Colon (tissue), 2 donors: ENCODE measurements around the gene HERPUD1.
"Not testable (repeated sequence)": the region's sequence is repeated elsewhere in the genome, so short reads cannot be mapped to it uniquely, and the experiment has no call there.

ENCODE experiments used
- FAIRE-seq: peaks from 2 replicates; lab custom pipeline; 2012; peaks lifted over from hg19 to GRCh38; lab: Jason Lieb, UNC
- donor health status: control.
- donor health status: control.

The HERPUD1 gene

GRCh38 chr16:56911771-56912571, 20.0 kb upstream of the HERPUD1 start:
- no peak for FAIRE-seq

GRCh38 chr16:56912746-56913708, 18.9 kb upstream of the HERPUD1 start:
- no peak for FAIRE-seq

DNA sequence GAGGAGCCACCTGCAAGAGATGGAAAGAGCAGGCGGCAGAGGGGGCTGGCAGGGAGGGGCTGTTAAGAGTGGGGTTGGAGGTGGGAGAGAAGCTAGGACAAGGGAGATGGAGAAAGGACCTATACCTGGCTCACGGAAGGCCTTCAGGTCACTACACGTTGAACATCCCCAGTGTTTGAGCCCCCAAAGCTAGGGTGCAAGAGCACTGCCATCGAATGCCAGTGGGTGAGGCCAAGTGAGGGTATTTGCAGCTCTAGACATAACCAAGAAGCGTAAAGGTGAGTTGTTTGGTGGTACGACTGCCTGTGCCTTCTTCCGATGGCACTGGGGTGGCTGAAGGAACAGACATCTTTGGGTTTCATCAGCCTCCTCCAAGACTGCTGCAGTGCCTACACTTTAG, 17.0 kb upstream of the HERPUD1 start:
- no peak for FAIRE-seq

DNA sequence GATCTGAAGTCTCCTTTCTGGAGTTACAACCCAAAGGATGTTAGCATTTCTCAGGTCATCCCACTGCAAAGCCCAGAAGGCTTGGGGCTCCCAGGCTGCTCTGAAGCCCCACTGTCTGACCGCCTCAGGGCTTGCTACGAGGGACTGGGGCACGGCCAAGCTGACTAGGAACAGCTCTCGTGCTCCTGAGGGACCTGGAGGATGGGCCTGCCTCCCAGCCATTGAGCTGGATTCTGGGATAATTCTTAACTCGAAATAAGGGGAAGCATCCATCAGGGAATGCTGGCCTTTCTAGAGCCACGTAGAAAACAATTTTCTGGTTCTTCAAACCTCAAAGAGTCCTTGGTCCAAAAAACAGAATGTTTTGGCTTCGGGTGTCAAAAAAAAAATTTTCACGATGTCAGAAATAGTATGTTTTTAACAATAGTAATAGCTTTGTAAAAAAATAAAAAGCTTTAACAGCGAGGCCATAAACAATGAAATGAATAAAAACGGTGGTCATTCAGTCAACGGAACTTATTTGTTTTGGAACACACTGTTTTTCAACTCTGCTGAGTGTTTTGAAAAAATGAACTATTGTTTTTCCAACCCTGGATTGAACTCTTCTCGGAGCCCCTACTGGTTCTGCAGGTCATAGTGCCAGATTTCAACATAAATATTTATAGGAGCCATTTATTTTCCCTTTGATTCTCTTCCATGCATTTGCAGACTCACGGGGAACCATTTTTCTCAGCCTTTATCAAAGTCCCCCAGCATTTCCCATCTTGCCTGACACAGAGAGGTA, 16.4 kb upstream of the HERPUD1 start:
- no peak for FAIRE-seq

DNA sequence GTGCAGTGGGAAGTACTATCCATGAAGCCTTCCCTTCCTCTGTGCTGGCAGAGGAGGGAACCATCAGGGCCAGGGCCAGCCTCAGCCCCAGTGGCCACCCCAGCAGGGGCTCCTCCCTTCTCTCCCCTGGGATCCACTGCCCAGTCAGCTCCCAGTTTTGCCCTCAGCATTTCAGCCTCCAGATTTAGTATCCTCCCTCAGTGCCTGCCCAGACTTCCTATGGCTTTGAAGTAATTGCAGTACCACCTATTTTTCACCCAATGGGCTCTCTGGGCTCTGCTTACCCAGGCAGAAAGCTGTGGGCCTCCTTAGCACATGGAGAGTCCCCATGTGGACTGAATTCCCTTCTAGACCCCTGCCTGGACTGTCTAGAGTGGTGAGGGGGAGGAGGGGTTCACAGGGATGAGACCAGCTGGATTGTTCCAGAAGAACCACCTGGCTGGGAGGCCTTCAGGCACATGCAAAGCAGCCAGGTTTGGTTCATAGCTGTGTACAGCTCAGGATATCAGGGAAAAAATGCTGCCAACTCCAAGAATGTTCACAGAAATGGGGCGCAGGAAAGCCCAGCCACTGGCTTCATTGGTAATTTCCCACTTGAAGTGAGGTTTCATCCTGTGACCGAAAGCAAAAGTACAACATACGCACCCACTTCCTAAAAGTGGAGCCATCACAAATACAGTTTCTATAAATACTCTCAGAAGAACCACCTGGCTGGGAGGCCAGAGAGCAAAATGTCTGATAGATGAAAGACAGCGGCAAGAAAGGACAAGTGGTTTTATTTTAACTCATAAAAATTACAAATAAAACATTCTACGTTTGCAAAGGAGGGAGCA, 15.2 kb upstream of the HERPUD1 start:
- FAIRE-seq = no peak

DNA sequence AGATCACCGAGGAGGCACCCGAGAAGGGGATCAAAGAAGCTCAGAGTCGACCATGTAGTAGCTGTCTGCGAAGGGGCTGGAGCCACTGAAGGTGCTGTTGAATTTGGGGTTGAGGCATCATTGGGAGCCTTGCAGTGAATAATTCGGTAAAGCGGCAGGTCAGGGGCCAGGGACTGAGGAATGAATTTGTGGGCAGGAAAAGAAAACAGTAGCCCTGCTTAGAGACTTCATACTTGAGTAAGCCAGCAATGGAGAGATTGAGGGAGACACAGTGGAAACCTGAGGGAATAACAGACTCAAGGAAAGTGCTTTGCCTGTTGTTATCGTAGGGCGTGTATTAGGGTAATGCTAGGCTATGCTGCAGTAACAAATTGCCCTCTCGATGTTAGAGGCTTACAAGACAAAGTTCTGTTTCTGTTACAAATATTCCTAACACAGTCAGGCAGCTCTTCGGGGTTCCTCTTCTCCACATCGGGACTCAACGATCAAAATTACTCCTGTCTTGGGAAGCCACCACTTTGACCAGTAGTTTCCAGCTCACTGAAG, 13.4 kb upstream of the HERPUD1 start:
- FAIRE-seq = no peak

DNA sequence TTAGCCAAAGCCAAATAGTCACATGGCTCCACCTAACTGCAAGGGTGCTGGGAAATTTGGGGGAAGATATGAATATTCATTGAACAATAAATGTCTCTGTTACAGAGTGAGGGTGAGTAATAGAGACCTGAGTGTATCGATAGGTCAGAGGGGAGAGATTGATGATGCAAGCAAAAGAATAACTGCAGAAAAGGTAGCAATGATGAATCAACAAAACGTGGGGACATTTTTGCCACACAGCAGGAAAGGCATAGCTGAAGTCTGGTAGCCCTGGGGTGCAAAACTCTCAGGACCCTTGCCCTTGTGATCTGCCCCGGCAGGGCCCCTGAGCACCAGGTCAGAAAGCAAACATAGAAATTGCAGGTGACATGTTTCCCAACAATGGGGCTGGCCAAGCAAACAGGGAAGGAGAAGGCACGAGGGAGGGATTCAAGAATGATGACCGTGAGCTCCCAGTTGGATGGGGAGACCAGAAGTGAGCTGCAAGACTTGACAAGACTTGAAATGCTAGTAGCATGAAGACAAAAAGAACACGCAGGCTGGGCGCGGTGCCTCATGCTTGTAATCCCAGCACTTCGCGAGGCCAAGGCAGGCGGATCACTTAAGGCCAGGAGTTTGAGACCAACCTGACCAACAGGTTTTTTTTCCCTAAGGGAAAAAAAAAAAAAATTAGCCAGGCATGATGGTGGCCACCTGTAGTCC, 12.7 kb upstream of the HERPUD1 start:
- no peak for FAIRE-seq

GRCh38 chr16:56921571-56921970, 10.4 kb upstream of the HERPUD1 start:
- no peak for FAIRE-seq

GRCh38 chr16:56923481-56924091, 8.4 kb upstream of the HERPUD1 start:
- FAIRE-seq = no peak

GRCh38 chr16:56927471-56927870, 4.5 kb upstream of the HERPUD1 start:
- FAIRE-seq = no peak

DNA sequence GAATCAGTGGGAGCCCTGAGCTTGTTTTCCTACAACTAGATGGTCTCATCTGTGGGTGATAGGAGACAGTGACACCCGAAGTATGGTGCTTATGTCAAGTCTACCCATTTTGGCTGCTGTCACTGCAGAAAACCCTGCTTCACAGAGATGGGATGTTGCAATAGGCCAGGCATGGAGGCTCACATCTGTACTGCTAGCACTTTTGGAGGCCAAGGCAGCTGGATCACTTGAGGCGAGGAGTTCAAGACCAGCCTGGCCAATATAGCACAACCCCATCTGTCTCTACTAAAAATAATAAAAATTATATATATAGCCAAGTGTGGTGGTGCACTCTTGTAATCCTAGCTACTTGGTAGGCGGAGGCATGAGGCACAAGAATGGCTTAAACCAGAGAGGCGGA, 2.3 kb upstream of the HERPUD1 start:
- FAIRE-seq = no peak

- no peak for FAIRE-seq
Observed at GRCh38 chr16:56930486-56931270, 1.3 kb upstream of the HERPUD1 start.

- no peak for FAIRE-seq
Observed at GRCh38 chr16:56931271-56931891, 561 bp upstream of the HERPUD1 start.

DNA sequence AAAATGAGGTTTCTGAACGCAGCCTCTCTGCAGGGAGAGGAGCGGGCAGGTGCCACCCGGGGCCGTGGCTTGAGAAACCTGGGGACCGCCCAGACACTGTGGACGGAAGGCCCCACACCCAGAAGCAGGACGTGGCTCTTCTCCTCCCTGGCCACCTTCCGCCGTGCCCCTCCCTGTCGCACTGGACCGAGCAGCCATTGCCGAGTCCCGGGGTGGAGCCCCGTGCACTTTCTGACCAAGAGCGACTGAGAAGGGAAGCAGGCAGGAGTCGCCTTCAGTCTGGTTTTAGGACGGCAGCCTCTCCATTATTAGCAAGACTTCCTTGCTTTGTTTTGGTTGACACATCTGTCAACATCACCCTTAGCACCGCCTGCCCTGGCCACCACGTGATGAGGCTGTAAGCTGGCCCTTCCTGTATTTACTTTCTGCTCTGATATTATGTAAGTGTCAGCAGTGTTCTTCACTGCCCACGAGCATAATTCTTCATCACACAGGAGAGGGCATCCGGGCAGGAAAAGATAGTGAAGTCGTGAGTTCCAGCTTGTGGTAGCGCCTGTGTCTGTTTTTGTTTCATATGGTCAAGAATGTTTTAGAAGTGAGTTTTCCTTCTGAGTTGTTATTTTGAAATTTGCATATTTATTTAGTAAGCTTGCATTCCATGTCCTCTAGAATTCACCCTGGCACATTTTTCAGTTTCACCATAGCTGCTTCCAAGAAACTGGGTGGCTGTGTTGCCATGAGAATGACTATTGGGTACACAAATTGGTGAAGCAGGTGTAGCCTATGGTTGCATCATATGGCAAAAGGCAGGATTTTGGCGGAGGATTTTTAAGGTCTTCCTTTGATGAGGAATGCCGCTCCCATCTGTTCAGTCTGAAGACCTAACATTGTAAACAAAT, 1.0 kb downstream of the HERPUD1 start:
- no peak for FAIRE-seq

DNA sequence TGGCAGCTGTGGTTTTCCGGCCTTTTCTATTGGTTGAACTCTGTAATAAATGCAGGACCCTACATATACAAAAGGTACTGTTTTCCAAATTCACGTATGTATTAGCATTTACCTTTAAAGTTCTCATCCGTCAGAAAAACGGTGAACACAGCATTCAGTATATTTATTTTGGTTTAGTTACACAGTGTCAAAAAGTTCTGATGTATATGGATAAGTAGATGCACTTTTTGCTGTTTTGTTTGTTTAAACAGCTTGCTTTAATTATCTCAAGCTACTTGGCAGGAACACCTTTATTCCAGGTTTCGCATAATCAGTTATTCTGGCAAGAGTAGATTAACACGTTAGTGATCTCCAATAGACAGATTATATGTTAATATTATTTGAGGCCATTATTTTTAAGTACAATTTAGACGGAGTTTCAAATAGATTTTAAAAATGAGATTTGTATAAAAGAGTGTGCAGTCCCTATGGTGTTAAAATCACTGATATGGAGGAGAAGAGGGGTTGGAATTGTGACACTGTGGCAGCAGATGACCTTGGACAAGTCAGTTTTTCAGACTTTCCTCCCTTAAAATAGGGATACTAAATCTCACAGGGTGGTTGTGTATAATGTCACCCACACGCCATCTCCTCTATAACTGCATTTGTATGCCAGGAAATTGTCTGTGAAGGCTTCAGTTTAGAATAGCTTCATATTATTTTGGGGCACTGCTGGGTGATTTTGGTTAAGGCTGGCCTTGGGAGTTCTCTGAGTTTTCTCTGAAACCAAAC, 2.1 kb downstream of the HERPUD1 start:
- no peak for FAIRE-seq

DNA sequence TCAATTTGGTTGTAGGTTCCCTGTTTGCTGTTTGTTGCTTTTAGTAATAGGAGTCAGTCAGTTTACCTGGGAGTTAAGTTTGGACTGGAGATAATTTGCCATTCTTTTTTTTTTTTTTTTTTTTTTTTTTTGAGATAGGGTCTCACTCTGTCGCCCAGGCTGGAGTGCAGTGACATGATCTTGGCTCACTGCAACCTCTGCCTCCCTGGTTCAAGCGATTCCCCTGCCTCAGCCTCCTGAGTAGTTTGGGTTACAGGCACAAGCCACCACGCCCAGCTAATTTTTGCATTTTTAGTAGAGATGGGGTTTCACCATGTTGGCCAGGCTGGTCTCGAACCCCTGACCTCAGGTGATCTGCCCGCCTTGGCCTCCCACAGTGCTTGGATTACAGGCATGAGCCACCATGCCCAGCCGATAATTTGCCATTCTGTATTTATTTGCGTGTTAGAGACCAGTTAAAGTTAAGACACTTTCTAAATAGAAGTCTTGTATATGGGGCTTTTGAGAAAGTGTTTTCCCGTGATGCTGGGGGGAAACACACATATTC, 2.7 kb downstream of the HERPUD1 start:
- not testable (repeated sequence) for FAIRE-seq

GRCh38 chr16:56935201-56935600, 3.3 kb downstream of the HERPUD1 start:
- no peak for FAIRE-seq
